ENCODE results near the gene MYO3B.

MYO3B gene

GRCh38 chr2:170567429-170567828 is 389.5 kb downstream of the MYO3B start:
- TF ChIP-seq CTCF (IDR thresholded peaks at IDR 0.05; ENCODE audit: low read length, missing control alignments) = no peak
- no peak overlapping the region for H3K4me3 ChIP-seq (replicated peaks; ENCODE audit: low read depth, low read length)
- DNase-seq (ENCODE audit: low read depth) = no peak

GRCh38 chr2:170568511-170568910 is 390.6 kb downstream of the MYO3B start:
- no peak overlapping the region for H3K4me3 ChIP-seq (replicated peaks; ENCODE audit: low read depth, low read length)
- TF ChIP-seq CTCF (IDR thresholded peaks at IDR 0.05; ENCODE audit: low read length, missing control alignments) = no peak
- DNase-seq (ENCODE audit: low read depth) = no peak

GRCh38 chr2:170571612-170572011 is 393.7 kb downstream of the MYO3B start:
- no peak for TF ChIP-seq CTCF (IDR thresholded peaks at IDR 0.05; ENCODE audit: low read length, missing control alignments)

GRCh38 chr2:170573671-170574070 is 395.7 kb downstream of the MYO3B start:
- TF ChIP-seq CTCF (IDR thresholded peaks at IDR 0.05; ENCODE audit: low read length, missing control alignments) = no peak

More at GRCh38 chr2:170571612-170572011, 393.7 kb downstream of the MYO3B start:
- no peak overlapping the region for H3K4me3 ChIP-seq (replicated peaks; ENCODE audit: low read depth, low read length)
- DNase-seq (ENCODE audit: low read depth) = no peak

GRCh38 chr2:170576296-170576695 is 398.3 kb downstream of the MYO3B start:
- no peak overlapping the region for H3K4me3 ChIP-seq (replicated peaks; ENCODE audit: low read depth, low read length)
- no peak for DNase-seq (ENCODE audit: low read depth)
- TF ChIP-seq CTCF (IDR thresholded peaks at IDR 0.05; ENCODE audit: low read length, missing control alignments) = no peak

More at GRCh38 chr2:170573671-170574070, 395.7 kb downstream of the MYO3B start:
- no peak overlapping the region for H3K4me3 ChIP-seq (replicated peaks; ENCODE audit: low read depth, low read length)
- no peak for DNase-seq (ENCODE audit: low read depth)

- no peak overlapping the region for H3K4me3 ChIP-seq (replicated peaks; ENCODE audit: low read depth, low read length)
- no peak for TF ChIP-seq CTCF (IDR thresholded peaks at IDR 0.05; ENCODE audit: low read length, missing control alignments)
- no peak for DNase-seq (ENCODE audit: low read depth)
Observed at GRCh38 chr2:170577356-170577755, 399.4 kb downstream of the MYO3B start.

GRCh38 chr2:170578606-170579005 is 400.7 kb downstream of the MYO3B start:
- no peak for TF ChIP-seq CTCF (IDR thresholded peaks at IDR 0.05; ENCODE audit: low read length, missing control alignments)
- no peak for DNase-seq (ENCODE audit: low read depth)
- no peak overlapping the region for H3K4me3 ChIP-seq (replicated peaks; ENCODE audit: low read depth, low read length)
